CD4-positive, CD25-positive, alpha-beta regulatory T cell (primary cell): ENCODE measurements around the gene SLC16A2. TPM values are rescaled to one million over a fixed set of nuclear protein-coding genes. Genes with fewer than 3 reads are reported as not detected.

Experiments used
- ATAC-seq, 2 donors: fragments of 150-1000 bp; cut with Tn5 transposase; one replicate each; pipeline ENCODE4 v1.10.0; 2021; ENCODE audit warnings: low read depth in 2 of 2, moderate number of reproducible peaks in 2 of 2, moderate library complexity in 1 of 2
- DNase-seq, 3 donors: peaks; one replicate each; pipeline versions ENCODE4 v3.0.0 to v3.0.0-alpha.2; 2012 to 2022; ENCODE audit warnings: mixed read lengths in 1 of 3
- H3K27ac ChIP-seq: one replicate; pipeline ENCODE4 v1.7.0; 2013; ENCODE audit warnings: mild to moderate bottlenecking, low read length; ENCODE audit not compliant: insufficient read depth, poor library complexity, severe bottlenecking
- H3K27me3 ChIP-seq: one replicate; pipeline ENCODE4 v1.7.0; 2013; ENCODE audit warnings: low read length; ENCODE audit not compliant: control insufficient read depth, insufficient read depth
- H3K36me3 ChIP-seq: one replicate; pipeline ENCODE4 v1.7.0; 2013; ENCODE audit warnings: mild to moderate bottlenecking, low read length, moderate library complexity; ENCODE audit not compliant: control insufficient read depth, insufficient read depth
- H3K4me1 ChIP-seq: 2 replicates; pipeline ENCODE4 v1.7.0; 2013; ENCODE audit warnings: mild to moderate bottlenecking, low read length; ENCODE audit not compliant: insufficient read depth, control insufficient read depth, poor library complexity, severe bottlenecking
- H3K4me3 ChIP-seq: one replicate; pipeline ENCODE4 v1.7.0; 2013; ENCODE audit warnings: low read depth, mild to moderate bottlenecking, low read length, moderate library complexity
- H3K9me3 ChIP-seq, 2 experiments: 1 replicate in 1 of 2; 2 replicates in 1 of 2; pipeline ENCODE4 v1.7.0; 2013; ENCODE audit warnings: low read length in 2 of 2, mild to moderate bottlenecking in 1 of 2, moderate library complexity in 1 of 2; ENCODE audit not compliant: control insufficient read depth in 2 of 2
- H3K27ac Mint-ChIP-seq, 3 donors: one replicate each; pipeline ENCODE4 v1.8.0; 2020 to 2022; ENCODE audit warnings: mild to moderate bottlenecking in 3 of 3, mixed read lengths in 3 of 3, moderate library complexity in 2 of 3
- H3K27me3 Mint-ChIP-seq: one replicate; pipeline ENCODE4 v1.8.0; 2022; ENCODE audit warnings: mild to moderate bottlenecking, mixed read lengths
- H3K36me3 Mint-ChIP-seq: one replicate; pipeline ENCODE4 v1.8.0; 2020; ENCODE audit warnings: mixed read lengths
- H3K4me1 Mint-ChIP-seq, 4 donors: one replicate each; pipeline ENCODE4 v1.8.0; 2020 to 2022; ENCODE audit warnings: mixed read lengths in 4 of 4, mild to moderate bottlenecking in 1 of 4
- H3K4me3 Mint-ChIP-seq, 4 donors: one replicate each; pipeline ENCODE4 v1.8.0; 2020 to 2022; ENCODE audit warnings: mild to moderate bottlenecking in 4 of 4, mixed read lengths in 4 of 4, moderate library complexity in 3 of 4
- H3K9me3 Mint-ChIP-seq, 7 donors: one replicate each; pipeline ENCODE4 v1.8.0; 2020 to 2022; ENCODE audit warnings: mixed read lengths in 7 of 7, mild to moderate bottlenecking in 3 of 7, moderate library complexity in 2 of 7
- polyA plus RNA-seq, 4 donors: library from polyadenylated mRNA; unstranded; fragments of 300-500 nt; fragmentation: Illumina TruSeq; gene quantifications; one replicate each; pipeline ENCODE4 v1.2.3, GENCODE V29; 2021
- total RNA-seq: library from RNA; stranded (reverse); gene quantifications from one replicate; pipeline ENCODE4 v1.2.3, GENCODE V29; 2022

SLC16A2 gene
- total and polyA plus RNA-seq, 5 donors from 2014 or later: 0.15 to 0.17 TPM; not detected in 3

GRCh38 chrX:74540635-74541249 lies 119.4 kb downstream of the SLC16A2 start:
- Histone ChIP-seq H3K27ac (no peak overlapping the region), H3K4me1 (peaks cover 7% of the 10 kb centered on the region), H3K36me3 (no peaks in the 10 kb centered on the region), H3K9me3 (no peaks in the 10 kb centered on the region), H3K27me3 (no peaks in the 10 kb centered on the region), H3K4me3 (no peak overlapping the region)
- ATAC-seq: no peak
- H3K27ac Mint-ChIP-seq: no peak overlapping the region
- no peak overlapping the region for H3K4me3 Mint-ChIP-seq
- H3K36me3 Mint-ChIP-seq: no peaks in the 10 kb centered on the region
- peaks cover 7% of the 10 kb centered on the region for H3K27me3 Mint-ChIP-seq
- H3K4me1 Mint-ChIP-seq: peaks cover 0 to 8% (median 0%) of the 10 kb centered on the region in 4 donors
- peaks cover 0 to 3% (median 0%) of the 10 kb centered on the region in 7 donors for H3K9me3 Mint-ChIP-seq
- DNase-seq: no peak

GRCh38 chrX:74545880-74546523 lies 124.7 kb downstream of the SLC16A2 start:
- Mint-ChIP-seq H3K4me3 (no peak overlapping the region), H3K9me3 (peaks cover 0 to 3% (median 0%) of the 10 kb centered on the region in 7 donors), H3K4me1 (peaks cover 0 to 6% (median 0%) of the 10 kb centered on the region in 4 donors), H3K36me3 (no peaks in the 10 kb centered on the region), H3K27me3 (peaks cover 5% of the 10 kb centered on the region), H3K27ac (no peak overlapping the region)
- no peaks in the 10 kb centered on the region for H3K36me3 ChIP-seq
- H3K9me3 ChIP-seq: no peaks in the 10 kb centered on the region
- no peak for DNase-seq
- ATAC-seq: no peak
- no peak overlapping the region for H3K4me3 ChIP-seq
- no peaks in the 10 kb centered on the region for H3K27me3 ChIP-seq
- H3K27ac ChIP-seq: no peak overlapping the region
- peaks cover 3% of the 10 kb centered on the region for H3K4me1 ChIP-seq

DNA sequence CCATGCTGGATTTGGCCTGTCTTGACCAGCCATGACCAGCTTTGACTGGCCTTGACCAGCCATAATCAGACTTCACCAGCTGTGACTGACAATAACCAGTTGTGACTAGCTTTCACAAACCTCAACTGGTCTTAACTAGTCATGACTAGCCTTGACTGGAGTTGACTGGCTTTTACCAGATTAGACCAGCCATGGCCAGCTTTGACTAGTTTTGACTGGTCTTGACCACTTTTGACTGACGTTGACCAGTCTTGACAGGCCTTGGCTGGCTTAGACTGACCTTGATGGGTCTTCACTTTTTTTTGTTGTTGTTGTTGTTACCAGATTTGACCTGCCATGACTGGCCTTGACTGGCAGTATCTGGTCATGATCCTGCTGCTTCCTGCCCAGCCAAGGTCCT lies 125.7 kb downstream of the SLC16A2 start:
- no peak overlapping the region for H3K4me3 ChIP-seq
- H3K27me3 Mint-ChIP-seq: peaks cover 5% of the 10 kb centered on the region
- no peaks in the 10 kb centered on the region for H3K36me3 Mint-ChIP-seq
- peaks cover 3% of the 10 kb centered on the region for H3K4me1 ChIP-seq
- no peak overlapping the region for H3K27ac ChIP-seq
- H3K9me3 ChIP-seq: no peaks in the 10 kb centered on the region
- H3K27me3 ChIP-seq: no peaks in the 10 kb centered on the region
- DNase-seq (no peak), ATAC-seq (no peak)
- peaks cover 0 to 3% (median 0%) of the 10 kb centered on the region in 7 donors for H3K9me3 Mint-ChIP-seq
- H3K36me3 ChIP-seq: no peaks in the 10 kb centered on the region
- H3K4me3 Mint-ChIP-seq: no peak overlapping the region
- H3K27ac Mint-ChIP-seq: peak overlapping the region in 1 of 3 donors; percentile 49
- H3K4me1 Mint-ChIP-seq: peaks cover 0 to 6% (median 0%) of the 10 kb centered on the region in 4 donors

GRCh38 chrX:74550295-74550802 lies 129.1 kb downstream of the SLC16A2 start:
- ATAC-seq (peak; percentile 94 to 95), DNase-seq (peak; percentile 72 to 82 (median 81))
- Mint-ChIP-seq H3K4me3 (peak overlapping the region in 2 of 4 donors; percentile 70 to 71), H3K36me3 (no peaks in the 10 kb centered on the region), H3K27ac (no peak overlapping the region), H3K9me3 (peaks cover 0 to 3% (median 0%) of the 10 kb centered on the region in 7 donors), H3K4me1 (peaks cover 0 to 6% (median 0%) of the 10 kb centered on the region in 4 donors), H3K27me3 (peaks cover 5% of the 10 kb centered on the region)
- no peaks in the 10 kb centered on the region for H3K36me3 ChIP-seq
- H3K27ac ChIP-seq: no peak overlapping the region
- no peaks in the 10 kb centered on the region for H3K9me3 ChIP-seq
- H3K4me3 ChIP-seq: no peak overlapping the region
- peaks cover 3% of the 10 kb centered on the region for H3K4me1 ChIP-seq
- no peaks in the 10 kb centered on the region for H3K27me3 ChIP-seq

- no peaks in the 10 kb centered on the region for H3K9me3 ChIP-seq
- Mint-ChIP-seq H3K27me3 (peaks cover 5% of the 10 kb centered on the region), H3K4me3 (no peak overlapping the region), H3K27ac (no peak overlapping the region), H3K36me3 (no peaks in the 10 kb centered on the region), H3K4me1 (peaks cover 0 to 6% (median 0%) of the 10 kb centered on the region in 4 donors), H3K9me3 (peaks cover 0 to 3% (median 0%) of the 10 kb centered on the region in 7 donors)
- H3K4me3 ChIP-seq: no peak overlapping the region
- peaks cover 3% of the 10 kb centered on the region for H3K4me1 ChIP-seq
- no peaks in the 10 kb centered on the region for H3K36me3 ChIP-seq
- H3K27ac ChIP-seq: no peak overlapping the region
- DNase-seq (no peak), ATAC-seq (no peak)
- H3K27me3 ChIP-seq: no peaks in the 10 kb centered on the region
Observed at GRCh38 chrX:74551934-74552333, 130.6 kb downstream of the SLC16A2 start.

DNA sequence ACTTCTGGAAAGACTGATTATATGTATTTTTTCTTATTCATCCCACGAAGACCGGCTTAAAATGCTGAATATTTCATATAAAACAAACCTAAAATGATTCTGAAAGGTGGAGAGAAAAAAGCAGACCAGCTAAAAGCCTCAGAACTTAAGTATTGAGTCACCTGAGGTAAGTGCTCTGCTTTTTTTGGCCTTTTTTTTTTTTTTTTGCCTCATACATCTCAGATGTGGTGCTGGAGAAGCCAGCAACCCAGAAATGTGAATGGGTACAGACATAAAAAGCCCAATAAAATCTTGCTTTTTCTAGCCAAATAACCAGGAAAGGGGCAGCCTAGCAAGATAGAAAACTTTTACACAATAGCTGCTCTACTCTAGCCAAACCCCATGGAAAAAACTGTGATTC lies 136.1 kb downstream of the SLC16A2 start:
- ATAC-seq: no peak
- H3K27me3 ChIP-seq: no peaks in the 10 kb centered on the region

GRCh38 chrX:74578137-74578536 lies 156.8 kb downstream of the SLC16A2 start:
- H3K4me3 Mint-ChIP-seq: no peak overlapping the region
- no peak overlapping the region for H3K4me3 ChIP-seq
- no peaks in the 10 kb centered on the region for H3K27me3 Mint-ChIP-seq
- H3K36me3 ChIP-seq: peaks cover under 1% of the 10 kb centered on the region
- no peaks in the 10 kb centered on the region for H3K27me3 ChIP-seq
- H3K9me3 Mint-ChIP-seq: no peaks in the 10 kb centered on the region
- no peaks in the 10 kb centered on the region for H3K4me1 Mint-ChIP-seq
- H3K4me1 ChIP-seq: no peaks in the 10 kb centered on the region
- no peak overlapping the region for H3K27ac Mint-ChIP-seq
- ATAC-seq (no peak), DNase-seq (peak in 1 of 3 donors; percentile 15)
- no peak overlapping the region for H3K27ac ChIP-seq
- peaks cover 5% of the 10 kb centered on the region for H3K36me3 Mint-ChIP-seq
- H3K9me3 ChIP-seq: no peaks in the 10 kb centered on the region

More for the DNA sequence above, 136.1 kb downstream of the SLC16A2 start:
- no peak for DNase-seq
- Histone ChIP-seq H3K9me3 (no peaks in the 10 kb centered on the region), H3K27ac (no peak overlapping the region), H3K4me1 (no peaks in the 10 kb centered on the region), H3K36me3 (no peaks in the 10 kb centered on the region), H3K4me3 (no peak overlapping the region)
- H3K4me1 Mint-ChIP-seq: no peaks in the 10 kb centered on the region
- no peak overlapping the region for H3K27ac Mint-ChIP-seq
- H3K9me3 Mint-ChIP-seq: peaks cover 0 to 2% (median 0%) of the 10 kb centered on the region in 7 donors
- no peaks in the 10 kb centered on the region for H3K36me3 Mint-ChIP-seq
- H3K27me3 Mint-ChIP-seq: no peaks in the 10 kb centered on the region
- no peak overlapping the region for H3K4me3 Mint-ChIP-seq
